HL-60 (cell line): ENCODE results near the gene DMD.

Experiments
- GABPA ChIP-seq: IDR thresholded peaks from 2 replicates; pipeline ENCODE4 v1.6.1; 2012; ENCODE audit warnings: low read depth
- POLR2AphosphoS5 ChIP-seq: IDR thresholded peaks from 2 replicates; pipeline ENCODE4 v1.6.1; 2012; ENCODE audit warnings: low read depth
- TF ChIP-seq, protein P1 (sequence below): IDR thresholded peaks from one replicate; pipeline ENCODE4 v1.5.1; 2011; ENCODE audit warnings: low read length, control low read depth, inconsistent platforms; ENCODE audit not compliant: insufficient read depth
- TF ChIP-seq, protein P2 (sequence below): IDR thresholded peaks from 2 replicates; pipeline ENCODE4 v1.6.1; 2012; ENCODE audit warnings: low read depth; ENCODE audit not compliant: insufficient replicate concordance

DNA sequence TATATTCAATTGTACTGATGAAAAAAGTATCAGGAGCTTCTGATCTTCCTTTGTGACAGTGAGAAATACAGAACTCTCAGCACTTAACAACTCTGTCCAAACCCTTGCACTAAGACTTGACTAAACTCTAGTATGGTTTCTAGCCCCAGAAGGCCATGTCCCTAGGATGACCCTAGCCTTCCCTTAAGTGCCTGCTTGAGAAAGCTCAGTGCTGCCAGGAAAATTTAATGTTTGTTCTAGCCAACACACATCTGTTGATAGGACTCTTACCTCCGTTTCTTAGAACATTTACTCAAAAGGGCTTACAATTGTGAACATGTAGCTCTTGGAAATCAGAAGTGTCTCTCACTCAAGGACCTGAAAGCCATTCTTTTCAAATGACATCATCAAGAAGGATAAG is 1084.4 kb downstream of the DMD start:
- TF ChIP-seq, protein P1, sequence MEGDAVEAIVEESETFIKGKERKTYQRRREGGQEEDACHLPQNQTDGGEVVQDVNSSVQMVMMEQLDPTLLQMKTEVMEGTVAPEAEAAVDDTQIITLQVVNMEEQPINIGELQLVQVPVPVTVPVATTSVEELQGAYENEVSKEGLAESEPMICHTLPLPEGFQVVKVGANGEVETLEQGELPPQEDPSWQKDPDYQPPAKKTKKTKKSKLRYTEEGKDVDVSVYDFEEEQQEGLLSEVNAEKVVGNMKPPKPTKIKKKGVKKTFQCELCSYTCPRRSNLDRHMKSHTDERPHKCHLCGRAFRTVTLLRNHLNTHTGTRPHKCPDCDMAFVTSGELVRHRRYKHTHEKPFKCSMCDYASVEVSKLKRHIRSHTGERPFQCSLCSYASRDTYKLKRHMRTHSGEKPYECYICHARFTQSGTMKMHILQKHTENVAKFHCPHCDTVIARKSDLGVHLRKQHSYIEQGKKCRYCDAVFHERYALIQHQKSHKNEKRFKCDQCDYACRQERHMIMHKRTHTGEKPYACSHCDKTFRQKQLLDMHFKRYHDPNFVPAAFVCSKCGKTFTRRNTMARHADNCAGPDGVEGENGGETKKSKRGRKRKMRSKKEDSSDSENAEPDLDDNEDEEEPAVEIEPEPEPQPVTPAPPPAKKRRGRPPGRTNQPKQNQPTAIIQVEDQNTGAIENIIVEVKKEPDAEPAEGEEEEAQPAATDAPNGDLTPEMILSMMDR = no peak
- TF ChIP-seq POLR2AphosphoS5 (no peak), GABPA (no peak)
- TF ChIP-seq, protein P2, sequence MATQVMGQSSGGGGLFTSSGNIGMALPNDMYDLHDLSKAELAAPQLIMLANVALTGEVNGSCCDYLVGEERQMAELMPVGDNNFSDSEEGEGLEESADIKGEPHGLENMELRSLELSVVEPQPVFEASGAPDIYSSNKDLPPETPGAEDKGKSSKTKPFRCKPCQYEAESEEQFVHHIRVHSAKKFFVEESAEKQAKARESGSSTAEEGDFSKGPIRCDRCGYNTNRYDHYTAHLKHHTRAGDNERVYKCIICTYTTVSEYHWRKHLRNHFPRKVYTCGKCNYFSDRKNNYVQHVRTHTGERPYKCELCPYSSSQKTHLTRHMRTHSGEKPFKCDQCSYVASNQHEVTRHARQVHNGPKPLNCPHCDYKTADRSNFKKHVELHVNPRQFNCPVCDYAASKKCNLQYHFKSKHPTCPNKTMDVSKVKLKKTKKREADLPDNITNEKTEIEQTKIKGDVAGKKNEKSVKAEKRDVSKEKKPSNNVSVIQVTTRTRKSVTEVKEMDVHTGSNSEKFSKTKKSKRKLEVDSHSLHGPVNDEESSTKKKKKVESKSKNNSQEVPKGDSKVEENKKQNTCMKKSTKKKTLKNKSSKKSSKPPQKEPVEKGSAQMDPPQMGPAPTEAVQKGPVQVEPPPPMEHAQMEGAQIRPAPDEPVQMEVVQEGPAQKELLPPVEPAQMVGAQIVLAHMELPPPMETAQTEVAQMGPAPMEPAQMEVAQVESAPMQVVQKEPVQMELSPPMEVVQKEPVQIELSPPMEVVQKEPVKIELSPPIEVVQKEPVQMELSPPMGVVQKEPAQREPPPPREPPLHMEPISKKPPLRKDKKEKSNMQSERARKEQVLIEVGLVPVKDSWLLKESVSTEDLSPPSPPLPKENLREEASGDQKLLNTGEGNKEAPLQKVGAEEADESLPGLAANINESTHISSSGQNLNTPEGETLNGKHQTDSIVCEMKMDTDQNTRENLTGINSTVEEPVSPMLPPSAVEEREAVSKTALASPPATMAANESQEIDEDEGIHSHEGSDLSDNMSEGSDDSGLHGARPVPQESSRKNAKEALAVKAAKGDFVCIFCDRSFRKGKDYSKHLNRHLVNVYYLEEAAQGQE = no peak
